COLO668 (cell line): ENCODE measurements around the gene CCR6.

Experiments
- DNase-seq: peaks from one replicate; lab custom pipeline; 2025; ENCODE audit not compliant: unreplicated experiment; lab: John Stamatoyannopoulos, UW

The CCR6 gene

GRCh38 chr6:167119670-167120582 lies 3.0 kb upstream of the CCR6 start:
- DNase-seq = no peak

GRCh38 chr6:167120583-167120903 lies 2.4 kb upstream of the CCR6 start:
- no peak for DNase-seq

GRCh38 chr6:167121335-167121841 lies 1.5 kb upstream of the CCR6 start:
- DNase-seq = no peak

GRCh38 chr6:167122041-167122826 lies 662 bp upstream of the CCR6 start:
- DNase-seq = no peak

- no peak for DNase-seq
Observed at GRCh38 chr6:167124753-167125152, 1.9 kb downstream of the CCR6 start.

GRCh38 chr6:167125410-167125809 lies 2.5 kb downstream of the CCR6 start:
- no peak for DNase-seq

- DNase-seq = no peak
Observed at GRCh38 chr6:167125855-167126349, 3.0 kb downstream of the CCR6 start.

GRCh38 chr6:167127785-167128531 lies 5.1 kb downstream of the CCR6 start:
- no peak for DNase-seq

- DNase-seq = no peak
Observed at GRCh38 chr6:167129159-167129558, 6.3 kb downstream of the CCR6 start.

GRCh38 chr6:167129562-167129961 lies 6.7 kb downstream of the CCR6 start:
- DNase-seq = no peak

- no peak for DNase-seq
Observed at GRCh38 chr6:167130008-167130677, 7.2 kb downstream of the CCR6 start.

- DNase-seq = peak; percentile 57
Observed at GRCh38 chr6:167130712-167131684, 8.1 kb downstream of the CCR6 start.

- DNase-seq = no peak
Observed at GRCh38 chr6:167134448-167135328, 11.8 kb downstream of the CCR6 start.

GRCh38 chr6:167136376-167136775 lies 13.5 kb downstream of the CCR6 start:
- DNase-seq = no peak

GRCh38 chr6:167137081-167137480 lies 14.2 kb downstream of the CCR6 start:
- DNase-seq = no peak

GRCh38 chr6:167137881-167138280 lies 15.0 kb downstream of the CCR6 start:
- DNase-seq = no peak

- DNase-seq = no peak
Observed at GRCh38 chr6:167139761-167140160, 16.9 kb downstream of the CCR6 start.
